ENCODE data around the gene MRPL54.

MRPL54 gene

DNA sequence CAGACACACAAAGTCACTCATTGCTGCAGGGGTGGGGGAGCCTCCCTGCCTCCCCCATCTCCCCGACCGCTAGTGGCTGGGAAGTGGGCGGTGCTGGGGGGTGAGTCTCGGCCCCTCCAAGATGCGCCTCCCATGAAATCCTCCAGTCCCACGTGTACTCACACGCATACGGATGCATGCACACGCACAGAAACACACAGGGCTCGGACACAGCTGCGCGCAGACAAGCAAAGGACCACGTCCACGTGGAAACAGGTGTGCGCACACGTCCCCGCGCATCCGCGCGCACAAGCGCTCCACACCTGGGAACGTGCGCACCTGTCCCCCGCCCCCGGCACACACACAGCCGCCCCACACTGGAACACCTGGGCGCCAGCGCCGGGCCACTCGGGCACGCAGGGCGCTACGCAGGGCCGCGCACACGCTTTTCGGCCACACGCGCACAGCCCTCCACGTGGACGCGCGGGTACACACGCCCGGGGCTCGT, 23.0 kb downstream of the MRPL54 start:
- no peak for DNase-seq (ENCODE audit: low read depth)

GRCh38 chr19:3785938-3786824, 23.7 kb downstream of the MRPL54 start, which contains the start of gene MATK:
Gene MATK, minus strand, starts transcription at chr19:3786381. Its CDS starts 1,246 bp downstream, at chr19:3785135.
- no peak for DNase-seq (ENCODE audit: low read depth)

DNA sequence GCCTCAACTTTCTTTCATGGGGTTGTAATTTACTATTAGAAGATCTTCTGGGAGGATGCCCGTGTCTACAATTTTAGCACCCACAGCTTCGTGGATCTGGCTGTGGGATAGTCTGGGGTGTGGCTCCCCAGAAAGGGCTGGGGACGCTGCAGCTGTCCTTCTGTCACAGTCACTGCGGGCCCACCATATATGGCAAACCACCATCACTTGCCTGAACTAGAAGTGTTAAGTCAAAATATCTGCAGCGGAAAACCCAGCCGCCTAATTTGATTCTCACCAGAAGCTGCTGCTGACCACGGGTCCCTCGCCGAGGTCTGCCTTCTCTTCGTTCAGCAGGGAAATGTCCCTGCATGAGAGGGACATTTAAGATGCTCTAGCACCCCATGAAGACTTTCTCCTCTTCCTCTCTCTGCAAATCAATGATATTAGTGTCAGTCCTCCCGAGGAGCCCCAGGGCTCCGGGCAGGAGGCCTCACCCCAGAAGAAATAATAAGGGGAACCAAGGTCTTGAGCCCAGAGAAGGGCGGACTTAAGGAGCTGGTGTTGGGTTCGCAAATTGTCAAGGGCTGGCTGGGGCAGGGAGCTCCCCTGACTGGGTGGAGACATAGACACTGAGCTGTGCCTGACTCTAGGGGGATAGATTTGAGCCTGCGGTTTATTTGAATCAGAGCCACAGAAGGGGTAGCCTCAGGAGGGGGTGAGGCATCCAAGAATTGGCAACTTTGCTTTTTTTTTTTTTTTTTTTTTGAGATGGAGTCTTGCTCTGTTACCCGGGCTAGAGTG, 26.7 kb downstream of the MRPL54 start:
- no peak for DNase-seq (ENCODE audit: low read depth)

- no peak for DNase-seq (ENCODE audit: low read depth)
Measured at GRCh38 chr19:3790209-3790734, 27.8 kb downstream of the MRPL54 start.

GRCh38 chr19:3790941-3791340, 28.5 kb downstream of the MRPL54 start:
- DNase-seq (ENCODE audit: low read depth): no peak

- no peak for DNase-seq (ENCODE audit: low read depth)
Measured at GRCh38 chr19:3792114-3792513, 29.6 kb downstream of the MRPL54 start.

DNA sequence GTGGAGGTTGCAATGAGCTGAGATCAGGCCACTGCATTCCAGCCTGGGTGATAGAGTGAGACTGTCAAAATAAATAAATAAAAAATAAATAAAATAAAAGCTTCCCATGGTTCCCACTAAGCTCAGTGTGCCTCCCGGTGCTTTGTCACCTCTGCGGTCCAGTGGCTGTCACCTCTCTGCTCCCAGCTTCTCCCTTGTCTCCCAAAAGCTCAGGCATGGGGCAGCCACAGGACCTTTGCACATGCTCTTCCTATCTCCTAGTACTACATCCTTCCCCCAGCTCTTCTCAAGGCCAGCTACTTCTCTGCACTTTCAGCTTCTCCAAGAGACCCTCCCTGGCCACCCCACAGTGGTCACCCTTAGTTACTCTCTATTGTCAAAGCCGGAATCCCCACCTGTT, 31.3 kb downstream of the MRPL54 start:
- DNase-seq (ENCODE audit: low read depth): no peak

- no peak for DNase-seq (ENCODE audit: low read depth)
Measured at GRCh38 chr19:3796358-3796757, 33.9 kb downstream of the MRPL54 start.

DNA sequence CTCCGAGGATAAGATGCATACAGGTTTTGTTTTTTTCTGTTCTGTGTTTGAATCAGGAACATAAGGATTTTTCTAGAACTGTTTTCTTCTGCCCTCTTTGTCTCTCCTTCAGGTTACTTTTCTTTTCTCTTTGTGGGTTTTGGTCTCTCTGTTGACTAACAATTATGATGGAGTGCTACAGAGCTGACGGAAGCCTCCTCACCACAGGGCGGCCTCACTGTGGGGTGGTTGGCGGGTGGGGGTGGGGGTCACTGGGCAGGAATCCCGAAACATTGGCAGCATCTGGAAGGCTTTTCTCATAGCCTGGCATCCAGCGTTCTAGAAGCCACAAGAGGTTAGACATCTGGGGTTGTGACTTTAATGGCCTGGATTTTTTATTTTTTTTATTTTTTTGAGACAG, 35.7 kb downstream of the MRPL54 start:
- no peak for DNase-seq (ENCODE audit: low read depth)

GRCh38 chr19:3800996-3801395, 38.5 kb downstream of the MRPL54 start:
- DNase-seq (ENCODE audit: low read depth): no peak

DNA sequence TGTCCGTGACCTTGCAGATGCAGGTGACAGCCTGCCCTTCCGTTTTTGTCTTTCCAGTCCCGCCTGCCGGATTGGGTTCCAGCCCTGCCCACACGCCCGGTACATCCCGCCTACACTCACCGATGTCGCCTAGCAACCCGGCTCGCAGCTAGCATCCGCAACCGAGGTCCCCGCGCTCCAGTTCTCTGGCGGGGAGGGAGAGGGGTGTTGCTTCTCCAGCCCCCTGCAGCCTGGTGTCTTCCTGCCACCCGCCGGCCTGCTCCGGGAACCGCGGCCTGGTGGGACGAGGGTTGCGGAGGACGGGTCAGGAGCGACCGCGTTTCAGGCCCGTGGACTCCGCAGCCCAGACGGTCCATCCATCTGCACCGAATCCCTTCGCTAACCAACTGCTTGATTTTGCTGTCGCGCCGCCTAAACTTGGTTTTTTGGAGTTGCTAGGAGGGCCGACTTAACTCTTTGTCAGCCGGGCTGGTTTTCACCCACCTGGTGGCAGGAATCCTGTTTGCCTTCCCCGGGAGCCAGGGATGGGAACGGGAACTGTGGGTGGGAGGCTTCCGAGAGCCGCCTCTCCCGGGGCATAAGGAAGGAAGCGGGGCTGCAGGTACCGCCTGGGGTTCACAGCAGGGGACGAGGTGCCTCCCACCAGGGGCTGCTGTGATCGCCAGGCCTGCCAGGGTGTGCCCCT, 39.1 kb downstream of the MRPL54 start:
- DNase-seq (ENCODE audit: low read depth): no peak

- no peak for DNase-seq (ENCODE audit: low read depth)
Measured at GRCh38 chr19:3803114-3803888, 40.8 kb downstream of the MRPL54 start.

DNA sequence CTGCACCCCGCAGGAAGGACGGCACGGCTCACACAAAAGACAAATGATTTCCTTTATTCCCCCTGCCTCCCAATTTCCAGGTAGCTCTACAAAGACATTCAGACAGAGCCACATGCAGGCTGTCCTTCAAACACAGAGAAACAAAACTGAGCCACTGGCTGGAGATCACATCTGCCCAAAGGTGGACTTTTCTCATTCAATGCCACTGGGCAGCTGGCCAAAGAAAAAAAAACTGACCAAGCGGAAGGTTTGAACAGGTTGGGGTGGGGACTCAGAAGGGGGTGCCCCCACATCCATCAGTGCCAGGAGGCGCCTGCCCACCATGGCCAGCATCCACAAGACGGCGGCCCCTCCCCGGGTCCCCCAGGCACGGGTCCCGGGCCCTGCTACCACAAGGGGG, 41.5 kb downstream of the MRPL54 start:
- DNase-seq (ENCODE audit: low read depth): no peak

DNA sequence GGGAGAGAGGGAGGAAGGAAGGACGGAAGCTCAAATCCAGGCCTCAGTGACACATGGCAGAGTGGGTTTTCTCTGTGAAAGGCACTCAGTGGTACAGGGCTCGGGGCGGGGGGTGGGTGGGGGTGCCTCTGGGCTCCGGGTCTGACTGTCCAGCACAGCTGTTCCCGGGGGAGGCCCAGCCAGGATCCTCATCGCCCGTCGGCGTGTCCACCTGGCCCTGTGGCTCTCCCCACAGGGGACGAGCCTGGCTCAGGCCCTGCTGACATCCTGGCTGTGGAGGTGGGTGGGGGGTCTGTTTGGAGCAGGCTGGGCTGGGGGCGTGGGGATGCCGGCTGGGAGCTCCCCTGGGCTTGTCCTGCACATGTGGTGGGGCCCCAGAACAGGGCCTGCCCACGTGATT, 41.9 kb downstream of the MRPL54 start:
- DNase-seq (ENCODE audit: low read depth): no peak

DNA sequence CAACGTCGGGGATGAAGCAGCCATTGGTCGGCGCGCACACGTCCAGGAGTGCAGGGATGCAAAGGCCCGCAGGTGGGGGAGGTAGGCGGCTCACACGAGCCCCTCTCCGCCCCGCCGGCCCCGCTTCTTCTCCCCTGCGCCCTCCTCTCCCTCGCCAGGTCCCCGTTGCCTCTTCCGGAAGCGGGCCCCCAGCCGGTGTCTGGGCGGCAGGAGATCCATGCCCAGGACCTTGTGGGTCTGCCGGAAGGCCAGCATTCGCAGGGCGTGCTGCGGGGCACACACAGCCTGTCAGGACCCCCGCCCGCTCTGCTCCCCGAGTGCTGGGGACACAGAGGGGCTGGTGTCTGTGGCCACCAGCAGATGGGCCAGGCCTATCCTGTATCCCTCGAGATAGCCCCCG, 43.4 kb downstream of the MRPL54 start:
- DNase-seq (ENCODE audit: low read depth): no peak

- no peak for DNase-seq (ENCODE audit: low read depth)
Measured at GRCh38 chr19:3807131-3807480, 44.6 kb downstream of the MRPL54 start.

- no peak for DNase-seq (ENCODE audit: low read depth)
Measured at GRCh38 chr19:3807574-3808354, 45.3 kb downstream of the MRPL54 start.

GRCh38 chr19:3808420-3809143, 46.1 kb downstream of the MRPL54 start:
- DNase-seq (ENCODE audit: low read depth): no peak

- DNase-seq (ENCODE audit: low read depth): no peak
Measured at GRCh38 chr19:3809881-3810707, 47.6 kb downstream of the MRPL54 start.
